Mucosa of descending colon (tissue), 3 donors: Measurements from ENCODE around the gene SASS6. TPM values are rescaled to one million over a fixed set of nuclear protein-coding genes. Genes with fewer than 3 reads are reported as not detected.

Experiments
- ATAC-seq: fragments of 200-7000 bp; cut with Tn5 transposase; one replicate; pipeline ENCODE4 v1.9.1; 2020; ENCODE audit warnings: mild to moderate bottlenecking, moderate library complexity
- DNase-seq, 3 donors: peaks; one replicate each; pipeline ENCODE4 v3.0.0-alpha.2; 2020
- H3K36me3 ChIP-seq: fragments of 200-600 bp; one replicate; pipeline ENCODE4 v1.8.0; 2021; ENCODE audit warnings: low read depth, mild to moderate bottlenecking
- H3K4me1 ChIP-seq: fragments of 200-600 bp; one replicate; pipeline ENCODE4 v1.8.0; 2021; ENCODE audit warnings: low read depth, mild to moderate bottlenecking
- H3K4me3 ChIP-seq: fragments of 200-600 bp; one replicate; pipeline ENCODE4 v1.8.0; 2021; ENCODE audit warnings: mild to moderate bottlenecking
- H3K9me3 ChIP-seq: fragments of 200-600 bp; one replicate; pipeline ENCODE4 v1.8.0; 2021; ENCODE audit warnings: mild to moderate bottlenecking
- CTCF ChIP-seq: fragments of 200-600 bp; IDR thresholded peaks from one replicate; pipeline ENCODE4 v1.8.0; 2022; ENCODE audit warnings: antibody characterized with exemption, mild to moderate bottlenecking
- intact Hi-C, 2 donors: fragments of 100-400 bp; cut with DNase I in 1 of 2; cut with micrococcal nuclease in 1 of 2; formaldehyde crosslinking; loops; one replicate each; pipeline versions ENCODE4 v1.11.0 to v1.11.1; 2022; cut with DNase I, micrococcal nuclease
- total RNA-seq, 3 donors: library from RNA; stranded (reverse); fragmentation: NEBNext Ultra II Directional in 2 of 3; extraction: Animal tissue kit (Norgen Biotek cat#: 25700) in 2 of 3; gene quantifications; one replicate each; pipeline versions ENCODE4 v1.2.1 to v1.2.4, GENCODE V29; 2021 to 2023
- donor health status: DM: no; HTN: no; CAD: no; lungs with moderate emphysema.
- donor health status: DM: no; HTN: no; CAD: no.
- donor health status: DM: no; HTN: yes; CAD: no.

SASS6 gene
- total RNA-seq, 3 donors from 2014 or later = 2.3 to 4.8 (median 4.4) TPM

GRCh38 chr1:100145116-100145515 is 12.4 kb upstream of the SASS6 start:
- Histone ChIP-seq H3K36me3 (peaks cover 17% of the 10 kb centered on the region), H3K4me1 (no peaks in the 10 kb centered on the region), H3K9me3 (no peaks in the 10 kb centered on the region), H3K4me3 (no peak overlapping the region)
- DNase-seq (no peak), ATAC-seq (no peak)
- intact Hi-C loops = no loop called here
- TF ChIP-seq CTCF = no peak

- intact Hi-C loops = no loop called here
- Histone ChIP-seq H3K9me3 (no peaks in the 10 kb centered on the region), H3K36me3 (peaks cover 20% of the 10 kb centered on the region), H3K4me3 (no peak overlapping the region), H3K4me1 (no peaks in the 10 kb centered on the region)
- DNase-seq (no peak), ATAC-seq (no peak)
- no peak for TF ChIP-seq CTCF
Observed at GRCh38 chr1:100142343-100142742, 9.6 kb upstream of the SASS6 start.

GRCh38 chr1:100141192-100141591 is 8.5 kb upstream of the SASS6 start:
- DNase-seq (no peak), ATAC-seq (no peak)
- Histone ChIP-seq H3K9me3 (no peaks in the 10 kb centered on the region), H3K4me1 (no peaks in the 10 kb centered on the region), H3K36me3 (peaks cover 20% of the 10 kb centered on the region), H3K4me3 (no peak overlapping the region)
- TF ChIP-seq CTCF = no peak
- intact Hi-C loops = no loop called here

GRCh38 chr1:100137602-100138001 is 4.9 kb upstream of the SASS6 start:
- Histone ChIP-seq H3K9me3 (no peaks in the 10 kb centered on the region), H3K36me3 (peaks cover 8% of the 10 kb centered on the region), H3K4me3 (no peak overlapping the region), H3K4me1 (peaks cover 11% of the 10 kb centered on the region)
- intact Hi-C loops = no loop called here
- DNase-seq (no peak), ATAC-seq (no peak)
- no peak for TF ChIP-seq CTCF

- no peak for ATAC-seq
- DNase-seq = no peak
- no peak for TF ChIP-seq CTCF
- peaks cover 4% of the 10 kb centered on the region for H3K36me3 ChIP-seq
- H3K4me3 ChIP-seq = no peak overlapping the region
- intact Hi-C loops = no loop called here
- no peaks in the 10 kb centered on the region for H3K9me3 ChIP-seq
- H3K4me1 ChIP-seq = peaks cover 19% of the 10 kb centered on the region
Observed at GRCh38 chr1:100134872-100135271, 2.1 kb upstream of the SASS6 start.

GRCh38 chr1:100131623-100132022 is 1.1 kb downstream of the SASS6 start:
- no peaks in the 10 kb centered on the region for H3K9me3 ChIP-seq
- H3K4me3 ChIP-seq = no peak overlapping the region
- DNase-seq (no peak), ATAC-seq (no peak)
- TF ChIP-seq CTCF = no peak
- intact Hi-C loops = no loop called here
- H3K36me3 ChIP-seq = no peaks in the 10 kb centered on the region
- peaks cover 19% of the 10 kb centered on the region for H3K4me1 ChIP-seq
